ENCODE measurements around the gene MYCBPAP. TPM values are rescaled to one million over a fixed set of nuclear protein-coding genes. Genes with fewer than 3 reads are reported as not detected.

Gene MYCBPAP
- total and polyA plus RNA-seq, 4 donors: 0.73 to 6.4 (median 2.8) TPM

GRCh38 chr17:50499721-50500120, 8.5 kb upstream of the MYCBPAP start:
- TF ChIP-seq CTCF (IDR thresholded peaks at IDR 0.05; ENCODE audit: control extremely low read depth, extremely low read depth): no peak
- no peak overlapping the region for H3K27ac ChIP-seq (ENCODE audit: low read depth in 1 of 2, low read length in 1 of 2)
- no peaks in the 10 kb centered on the region for H3K36me3 ChIP-seq (ENCODE audit: control insufficient read depth in 4 of 4, insufficient read depth in 4 of 4, low read length in 4 of 4)
- H3K9me3 ChIP-seq (ENCODE audit: control insufficient read depth in 4 of 4, insufficient read depth in 3 of 4, low read length in 3 of 4): no peaks in the 10 kb centered on the region
- 98 to 100% methylated on average over 2 of the region's 2 CpGs for WGBS, 2 donors
- H3K4me1 ChIP-seq (ENCODE audit: control insufficient read depth in 5 of 5, insufficient read depth in 5 of 5, low read length in 5 of 5): peaks cover 0 to 8% (median 0%) of the 10 kb centered on the region in 5 donors
- H3K4me3 ChIP-seq: no peak overlapping the region
- H3K27me3 ChIP-seq (ENCODE audit: control insufficient read depth in 3 of 3, insufficient read depth in 3 of 3, low read length in 2 of 3): no peaks in the 10 kb centered on the region
- DNase-seq: no peak
- H3K9ac ChIP-seq (ENCODE audit: insufficient read depth in 1 of 2, low read length in 2 of 2): no peak overlapping the region
- no peak for ATAC-seq (ENCODE audit: insufficient read depth, low FRiP score)

- H3K36me3 ChIP-seq (ENCODE audit: control insufficient read depth in 4 of 4, insufficient read depth in 4 of 4, low read length in 4 of 4): no peaks in the 10 kb centered on the region
- DNase-seq: no peak
Measured at GRCh38 chr17:50501054-50501453, 7.2 kb upstream of the MYCBPAP start.

GRCh38 chr17:50502301-50502990, 5.8 kb upstream of the MYCBPAP start:
- 90 to 91% methylated on average over 9 of the region's 9 CpGs for WGBS, 2 donors
- TF ChIP-seq CTCF (IDR thresholded peaks at IDR 0.05; ENCODE audit: control extremely low read depth, extremely low read depth): no peak
- H3K27ac ChIP-seq (ENCODE audit: low read depth in 1 of 2, low read length in 1 of 2): no peak overlapping the region

More at GRCh38 chr17:50501054-50501453, 7.2 kb upstream of the MYCBPAP start:
- H3K27me3 ChIP-seq (ENCODE audit: control insufficient read depth in 3 of 3, insufficient read depth in 3 of 3, low read length in 2 of 3): no peaks in the 10 kb centered on the region
- no peak for ATAC-seq (ENCODE audit: insufficient read depth, low FRiP score)
- peaks cover 0 to 8% (median 0%) of the 10 kb centered on the region in 5 donors for H3K4me1 ChIP-seq (ENCODE audit: control insufficient read depth in 5 of 5, insufficient read depth in 5 of 5, low read length in 5 of 5)
- no peaks in the 10 kb centered on the region for H3K9me3 ChIP-seq (ENCODE audit: control insufficient read depth in 4 of 4, insufficient read depth in 3 of 4, low read length in 3 of 4)
- 32 to 50% methylated on average over 5 of the region's 5 CpGs for WGBS, 2 donors
- no peak overlapping the region for H3K9ac ChIP-seq (ENCODE audit: insufficient read depth in 1 of 2, low read length in 2 of 2)
- H3K27ac ChIP-seq (ENCODE audit: low read depth in 1 of 2, low read length in 1 of 2): no peak overlapping the region
- no peak for TF ChIP-seq CTCF (IDR thresholded peaks at IDR 0.05; ENCODE audit: control extremely low read depth, extremely low read depth)
- H3K4me3 ChIP-seq: no peak overlapping the region

More at GRCh38 chr17:50502301-50502990, 5.8 kb upstream of the MYCBPAP start:
- Histone ChIP-seq H3K9me3 (ENCODE audit: control insufficient read depth in 4 of 4, insufficient read depth in 3 of 4, low read length in 3 of 4) (no peaks in the 10 kb centered on the region), H3K9ac (ENCODE audit: insufficient read depth in 1 of 2, low read length in 2 of 2) (no peak overlapping the region), H3K27me3 (ENCODE audit: control insufficient read depth in 3 of 3, insufficient read depth in 3 of 3, low read length in 2 of 3) (no peaks in the 10 kb centered on the region), H3K36me3 (ENCODE audit: control insufficient read depth in 4 of 4, insufficient read depth in 4 of 4, low read length in 4 of 4) (no peaks in the 10 kb centered on the region), H3K4me3 (no peak overlapping the region), H3K4me1 (ENCODE audit: control insufficient read depth in 5 of 5, insufficient read depth in 5 of 5, low read length in 5 of 5) (peaks cover 0 to 8% (median 0%) of the 10 kb centered on the region in 5 donors)
- ATAC-seq (ENCODE audit: insufficient read depth, low FRiP score) (no peak), DNase-seq (no peak)
